MG63 (cell line): ENCODE measurements around the gene STK32B. TPM values are rescaled to one million over a fixed set of nuclear protein-coding genes. Genes with fewer than 3 reads are reported as not detected.
"Not testable (repeated sequence)": the region's sequence is repeated elsewhere in the genome, so short reads cannot be mapped to it uniquely, and the experiment has no call there.

Experiments
- DNase-seq: peaks from one replicate; pipeline ENCODE4 v3.0.0-alpha.2; 2020
- H3K27me3 ChIP-seq: fragments of 250-450 bp; sonication (Bioruptor Pico); 2 replicates; pipeline ENCODE4 v1.5.1; 2020; ENCODE audit warnings: mild to moderate bottlenecking, moderate library complexity
- H3K36me3 ChIP-seq: fragments of 250-450 bp; sonication (Bioruptor Pico); 2 replicates; pipeline ENCODE4 v1.5.1; 2020; ENCODE audit warnings: mild to moderate bottlenecking, moderate library complexity
- H3K4me3 ChIP-seq: fragments of 250-450 bp; sonication (Bioruptor Pico); 2 replicates; pipeline ENCODE4 v1.5.1; 2020; ENCODE audit warnings: mild to moderate bottlenecking, moderate library complexity
- H3K9me3 ChIP-seq: fragments of 250-450 bp; sonication (Bioruptor Pico); 2 replicates; pipeline ENCODE4 v1.5.1; 2020; ENCODE audit warnings: mild to moderate bottlenecking, moderate library complexity
- total RNA-seq: library from RNA; depleted of rRNA; stranded (reverse); fragments of >200 nt; shearing (Covaris generic); gene quantifications from 2 replicates; pipeline ENCODE4 v1.2.3, GENCODE V29; 2014; ENCODE audit warnings: low replicate concordance

Gene STK32B
- total RNA-seq, 1 experiment from 2014 or later = not detected

DNA sequence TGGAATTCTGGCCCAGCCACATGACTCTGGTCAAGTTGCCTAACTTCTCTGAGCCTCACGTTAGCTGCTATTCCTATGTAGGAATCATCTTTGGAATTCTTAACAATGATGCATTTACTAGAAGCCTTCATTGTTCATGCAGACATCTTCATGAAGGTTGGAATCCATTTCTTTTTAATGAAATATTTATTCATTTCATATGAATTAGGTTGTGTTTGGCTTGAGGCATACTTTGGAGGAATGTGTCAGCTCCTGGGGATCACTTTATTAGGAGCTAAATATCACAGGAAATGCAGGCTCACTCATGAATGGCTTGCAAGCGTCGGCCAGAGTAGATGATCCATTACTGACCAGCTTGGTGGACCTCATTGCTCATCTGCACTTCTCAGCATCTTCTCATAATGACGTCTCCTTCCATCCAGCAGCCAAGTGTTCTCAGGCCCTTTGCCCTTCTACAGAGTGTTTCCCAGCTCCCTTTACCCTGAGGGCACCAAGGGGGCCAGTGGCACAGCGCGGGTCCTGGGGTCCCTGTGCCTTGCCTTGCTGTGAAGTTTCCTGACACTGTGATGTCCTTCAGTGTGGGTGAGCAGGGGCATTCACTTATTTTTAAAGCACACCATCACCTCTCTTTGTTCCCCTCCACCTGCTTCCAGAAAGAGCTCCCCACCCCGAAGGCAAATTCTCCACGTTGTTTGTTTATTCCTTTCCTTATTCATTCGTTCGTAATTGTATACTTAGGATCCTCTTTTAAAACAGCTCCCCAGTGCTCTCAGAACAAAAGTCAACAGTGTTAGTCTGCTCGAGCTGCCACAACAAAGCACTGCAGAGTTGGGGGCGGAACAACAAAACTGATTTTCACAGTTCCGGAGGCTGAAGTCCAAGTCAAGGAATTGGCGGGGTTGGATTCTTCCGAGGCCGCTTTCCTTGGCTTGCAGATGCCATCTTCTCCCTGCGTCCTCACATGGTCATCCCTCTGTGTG lies 106.8 kb downstream of the STK32B start:
- DNase-seq = no peak
- Histone ChIP-seq H3K36me3 (no peaks in the 10 kb centered on the region), H3K4me3 (no peak overlapping the region), H3K9me3 (no peaks in the 10 kb centered on the region), H3K27me3 (no peaks in the 10 kb centered on the region)

DNA sequence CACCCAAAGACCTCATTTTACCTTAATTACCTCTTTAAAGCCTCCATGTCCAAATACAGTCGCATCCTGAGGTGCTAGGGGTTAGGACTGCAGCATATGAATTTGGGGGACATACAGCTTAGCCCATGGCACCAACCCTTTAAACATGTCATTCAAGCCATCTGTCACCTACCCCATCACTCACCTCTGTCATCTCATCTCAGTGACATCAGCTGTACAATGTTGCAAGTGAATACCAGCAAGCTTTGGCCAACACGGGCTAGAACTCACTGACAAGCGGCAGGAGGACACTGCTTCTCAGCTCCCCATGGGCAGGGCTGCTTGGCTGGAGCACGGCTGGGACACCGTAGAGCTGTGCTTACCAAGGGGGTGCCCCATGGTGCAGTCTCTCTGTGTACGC lies 107.5 kb downstream of the STK32B start:
- H3K9me3 ChIP-seq = no peaks in the 10 kb centered on the region
- no peaks in the 10 kb centered on the region for H3K36me3 ChIP-seq
- no peak overlapping the region for H3K4me3 ChIP-seq
- no peak for DNase-seq
- no peaks in the 10 kb centered on the region for H3K27me3 ChIP-seq

DNA sequence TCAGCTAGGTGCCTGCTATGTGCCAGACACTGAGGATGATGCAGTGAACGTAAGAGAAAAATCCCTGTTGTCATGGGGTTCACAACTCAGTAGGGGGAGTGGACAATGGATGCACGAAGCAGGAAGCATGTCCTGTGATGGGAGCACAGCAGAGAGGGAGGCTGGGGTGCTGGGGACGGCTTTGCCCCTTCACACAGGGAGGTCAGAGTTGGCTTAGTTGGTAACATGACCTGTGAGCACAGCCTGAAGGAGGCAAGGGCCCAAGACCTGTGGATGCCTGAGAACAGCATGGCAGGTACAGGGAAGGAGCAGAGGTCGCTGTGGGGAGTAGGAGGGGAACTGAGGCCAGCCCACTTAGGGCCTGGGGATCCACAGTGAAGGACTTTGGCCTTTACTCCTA lies 109.4 kb downstream of the STK32B start:
- Histone ChIP-seq H3K4me3 (no peak overlapping the region), H3K9me3 (no peaks in the 10 kb centered on the region), H3K36me3 (no peaks in the 10 kb centered on the region), H3K27me3 (no peaks in the 10 kb centered on the region)
- DNase-seq = no peak

DNA sequence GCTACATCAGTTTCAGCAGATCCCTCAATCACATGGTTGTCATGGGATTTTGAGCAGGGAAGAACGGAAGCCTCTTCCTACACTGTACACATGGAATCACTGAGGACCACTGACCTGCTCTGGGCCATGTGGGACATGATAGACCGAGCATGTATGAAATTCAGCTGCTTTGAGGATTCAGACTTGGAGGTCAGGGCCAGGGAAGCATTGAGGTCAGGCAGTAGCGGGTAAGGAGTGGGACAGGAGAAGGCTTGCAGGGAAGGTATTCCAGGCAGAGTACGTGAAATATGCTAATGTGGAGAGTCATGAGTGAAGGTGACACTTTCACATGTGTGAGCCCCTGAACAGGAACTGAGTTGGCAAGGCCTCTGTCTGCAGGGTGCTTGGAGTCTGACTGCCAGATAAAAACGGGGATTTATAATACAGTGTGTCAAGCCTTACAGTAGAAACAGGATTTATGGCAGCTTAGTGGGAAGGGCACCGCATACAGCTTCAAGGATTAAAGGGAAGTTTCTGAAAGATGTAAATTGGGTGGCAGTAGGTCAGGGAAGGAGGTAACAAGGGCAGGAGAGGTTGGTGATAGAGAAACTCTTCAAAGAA lies 111.7 kb downstream of the STK32B start:
- H3K4me3 ChIP-seq = no peak overlapping the region
- no peaks in the 10 kb centered on the region for H3K9me3 ChIP-seq
- H3K36me3 ChIP-seq = no peaks in the 10 kb centered on the region
- DNase-seq = no peak
- no peaks in the 10 kb centered on the region for H3K27me3 ChIP-seq

DNA sequence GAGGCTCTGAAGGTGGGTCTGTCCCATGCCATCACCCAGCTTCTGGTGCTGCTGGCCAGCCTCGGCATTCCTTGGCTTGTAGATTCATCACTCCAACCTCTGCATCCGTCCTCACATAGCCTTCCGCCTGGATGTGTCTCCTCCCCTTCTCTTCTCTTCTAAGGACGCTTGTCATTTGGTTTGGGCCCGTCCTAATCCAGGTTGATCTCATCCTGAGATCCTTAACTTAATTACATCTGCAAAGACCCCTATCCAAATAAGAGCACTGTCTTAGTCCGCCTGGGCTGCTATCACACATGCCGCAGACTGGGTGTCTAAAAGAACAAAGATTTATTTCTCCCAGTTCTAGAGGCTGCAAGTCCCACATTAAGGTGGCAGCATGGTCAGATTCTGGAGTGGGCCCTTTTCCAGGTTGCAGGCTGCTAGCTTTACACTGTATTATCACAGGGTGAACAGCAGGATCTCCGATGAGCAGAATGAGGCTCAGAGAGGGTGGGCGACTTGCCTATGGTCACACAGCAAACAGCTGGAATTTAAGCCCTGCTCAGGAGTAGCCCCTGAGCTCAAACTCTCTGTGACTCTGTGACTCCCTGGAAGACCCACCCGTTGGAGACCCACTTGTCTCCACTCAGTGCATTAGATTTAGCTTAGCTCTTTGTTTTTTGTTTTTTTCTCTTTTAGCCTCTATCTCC lies 113.1 kb downstream of the STK32B start:
- DNase-seq = no peak
- H3K36me3 ChIP-seq = no peaks in the 10 kb centered on the region
- no peak overlapping the region for H3K4me3 ChIP-seq
- no peaks in the 10 kb centered on the region for H3K9me3 ChIP-seq
- no peaks in the 10 kb centered on the region for H3K27me3 ChIP-seq

DNA sequence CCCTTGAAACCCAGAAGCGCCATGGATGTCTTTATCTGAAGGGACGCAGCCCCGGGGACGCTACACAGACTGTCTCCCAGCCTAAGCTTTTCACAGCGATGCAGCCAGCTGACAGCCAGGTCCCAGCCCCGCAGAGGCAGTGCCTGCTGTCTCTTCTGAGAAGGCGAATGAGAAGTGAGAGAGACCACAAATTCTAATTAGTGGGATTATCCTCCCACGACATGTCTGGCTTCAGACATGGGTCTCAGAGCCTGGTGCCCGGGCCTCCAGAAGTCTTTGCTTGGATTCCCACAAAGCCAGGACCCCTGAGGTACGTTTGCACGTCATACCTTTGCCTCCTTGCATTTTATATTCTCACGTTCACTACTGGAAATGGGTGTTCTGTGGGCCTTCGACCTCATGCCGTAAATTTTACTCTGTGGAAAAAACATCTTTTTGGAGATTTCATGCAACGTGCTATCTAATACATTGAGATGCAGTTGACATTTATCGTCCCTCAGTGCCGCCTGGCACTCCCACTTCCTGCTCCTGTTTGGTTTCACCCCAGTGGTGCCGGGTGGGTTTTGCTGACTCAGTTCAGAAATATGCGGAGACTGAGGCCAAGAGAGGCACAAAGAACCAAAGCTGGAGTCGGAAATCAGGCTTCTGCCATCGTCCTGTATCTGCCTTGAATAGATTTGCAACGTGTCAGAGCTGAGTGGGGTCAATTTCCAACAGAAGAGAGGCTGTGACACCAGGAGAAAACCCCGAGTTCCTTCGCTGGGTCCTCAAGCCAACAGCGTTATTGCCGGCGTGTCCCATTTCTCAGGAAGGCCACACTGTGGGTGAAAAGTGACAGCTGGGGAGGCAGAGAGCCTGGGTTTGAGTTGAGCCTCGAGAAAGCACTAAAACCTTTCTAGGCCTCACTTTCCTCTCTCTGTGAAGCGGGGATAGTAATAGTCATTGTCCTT lies 114.4 kb downstream of the STK32B start:
- peak; percentile 63 for DNase-seq
- Histone ChIP-seq H3K9me3 (no peaks in the 10 kb centered on the region), H3K27me3 (no peaks in the 10 kb centered on the region), H3K36me3 (no peaks in the 10 kb centered on the region), H3K4me3 (no peak overlapping the region)

DNA sequence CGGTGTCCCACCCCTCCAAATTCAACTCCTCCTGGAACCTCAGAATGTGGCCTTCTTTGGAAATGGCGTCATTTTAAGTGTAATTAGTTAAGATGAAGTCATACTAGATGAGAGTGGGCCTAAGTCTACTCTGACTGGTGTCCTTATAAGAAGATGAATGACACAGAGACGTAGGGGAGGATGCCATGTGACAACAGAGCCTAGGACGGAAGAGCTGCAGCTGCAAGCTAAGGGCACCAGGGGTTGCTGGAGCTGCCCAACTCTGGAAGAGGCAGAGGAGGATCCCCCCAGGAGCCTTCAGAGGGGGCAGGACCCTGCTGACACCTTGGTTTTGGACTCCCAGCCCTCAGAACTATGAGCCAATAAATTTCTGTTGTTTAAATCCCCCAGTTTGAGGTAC lies 115.1 kb downstream of the STK32B start:
- H3K9me3 ChIP-seq = no peaks in the 10 kb centered on the region
- no peak overlapping the region for H3K4me3 ChIP-seq
- no peaks in the 10 kb centered on the region for H3K36me3 ChIP-seq
- no peaks in the 10 kb centered on the region for H3K27me3 ChIP-seq
- DNase-seq = no peak

DNA sequence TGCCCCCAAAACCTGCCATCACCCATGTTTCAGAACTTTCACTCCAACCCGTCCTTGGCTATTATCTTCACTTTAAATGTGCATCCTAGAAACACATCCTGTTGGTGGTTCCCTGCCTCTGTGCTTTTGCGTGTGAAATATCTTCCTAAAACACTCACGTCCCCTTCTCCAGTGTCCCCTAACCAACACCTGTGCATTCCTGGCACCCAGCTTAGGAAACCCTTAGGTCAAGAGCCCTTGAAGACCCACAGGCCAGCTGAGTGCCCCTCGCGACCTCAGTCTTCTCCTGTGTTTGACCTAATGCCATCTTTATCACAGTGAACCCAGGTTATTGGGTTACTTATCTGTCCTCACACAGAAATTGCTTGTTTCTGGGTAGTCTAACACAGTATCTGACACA lies 117.6 kb downstream of the STK32B start:
- Histone ChIP-seq H3K4me3 (no peak overlapping the region), H3K9me3 (no peaks in the 10 kb centered on the region), H3K36me3 (no peaks in the 10 kb centered on the region), H3K27me3 (no peaks in the 10 kb centered on the region)
- no peak for DNase-seq

DNA sequence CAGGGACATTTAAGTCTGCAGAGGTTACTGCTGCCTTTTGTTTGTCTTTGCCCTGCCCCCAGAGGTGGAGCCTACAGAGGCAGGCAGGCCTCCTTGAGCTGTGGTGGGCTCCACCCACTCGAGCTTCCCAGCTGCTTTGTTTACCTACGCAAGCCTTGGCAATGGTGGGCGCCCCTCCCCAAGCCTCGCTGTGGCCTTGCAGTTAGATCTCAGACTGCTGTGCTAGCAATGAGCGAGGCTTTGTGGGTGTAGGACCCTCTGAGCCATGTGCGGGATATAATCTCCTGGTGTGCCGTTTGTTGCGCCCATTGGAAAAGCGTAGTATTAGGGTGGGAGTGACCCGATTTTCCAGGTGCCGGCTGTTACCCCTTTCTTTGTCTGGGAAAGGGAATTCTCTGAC lies 124.6 kb downstream of the STK32B start:
- not testable (repeated sequence) for H3K36me3 ChIP-seq, H3K9me3 ChIP-seq, H3K27me3 ChIP-seq, H3K4me3 ChIP-seq, DNase-seq

DNA sequence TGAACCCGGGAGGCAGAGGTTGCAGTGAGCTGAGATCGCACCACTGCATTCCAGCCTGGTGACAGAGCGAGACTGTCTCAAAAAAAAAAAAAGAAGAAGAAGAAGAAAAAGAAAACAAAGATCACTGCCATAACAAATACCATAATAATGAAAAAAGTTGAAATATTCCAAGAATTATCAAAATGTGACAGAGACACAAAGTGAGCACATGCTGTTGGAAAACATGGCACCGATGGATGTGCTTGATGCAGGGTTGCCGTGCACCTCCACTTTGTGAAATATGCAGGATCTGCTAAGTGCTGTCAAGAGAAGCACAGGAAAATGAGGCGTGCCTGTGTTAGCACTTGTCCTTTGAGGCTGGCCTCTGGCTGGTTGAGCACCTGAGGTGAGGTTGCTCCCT lies 133.3 kb downstream of the STK32B start:
- no peak overlapping the region for H3K4me3 ChIP-seq
- H3K9me3 ChIP-seq = no peaks in the 10 kb centered on the region
- no peaks in the 10 kb centered on the region for H3K36me3 ChIP-seq
- DNase-seq = no peak
- H3K27me3 ChIP-seq = no peaks in the 10 kb centered on the region

DNA sequence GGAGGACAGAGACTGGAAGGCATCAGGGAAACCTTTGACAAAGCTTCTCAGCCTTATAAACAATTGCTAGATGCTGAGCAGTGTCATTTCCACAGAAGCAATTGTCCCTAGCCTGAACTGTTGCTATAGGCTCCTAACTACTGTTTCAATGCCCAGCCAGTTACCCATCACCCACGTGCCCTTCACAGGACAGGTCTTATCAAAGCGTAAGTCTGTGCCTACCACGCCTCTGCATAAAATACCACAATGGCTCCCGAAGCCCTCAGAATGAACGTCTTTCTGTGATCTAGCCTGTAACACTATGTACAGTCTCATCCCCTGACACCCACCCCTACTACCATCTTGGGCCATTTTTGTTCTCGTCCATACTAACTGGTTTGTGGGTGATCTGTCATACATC lies 134.3 kb downstream of the STK32B start:
- H3K9me3 ChIP-seq = no peaks in the 10 kb centered on the region
- no peaks in the 10 kb centered on the region for H3K27me3 ChIP-seq
- DNase-seq = no peak
- H3K4me3 ChIP-seq = no peak overlapping the region
- no peaks in the 10 kb centered on the region for H3K36me3 ChIP-seq

DNA sequence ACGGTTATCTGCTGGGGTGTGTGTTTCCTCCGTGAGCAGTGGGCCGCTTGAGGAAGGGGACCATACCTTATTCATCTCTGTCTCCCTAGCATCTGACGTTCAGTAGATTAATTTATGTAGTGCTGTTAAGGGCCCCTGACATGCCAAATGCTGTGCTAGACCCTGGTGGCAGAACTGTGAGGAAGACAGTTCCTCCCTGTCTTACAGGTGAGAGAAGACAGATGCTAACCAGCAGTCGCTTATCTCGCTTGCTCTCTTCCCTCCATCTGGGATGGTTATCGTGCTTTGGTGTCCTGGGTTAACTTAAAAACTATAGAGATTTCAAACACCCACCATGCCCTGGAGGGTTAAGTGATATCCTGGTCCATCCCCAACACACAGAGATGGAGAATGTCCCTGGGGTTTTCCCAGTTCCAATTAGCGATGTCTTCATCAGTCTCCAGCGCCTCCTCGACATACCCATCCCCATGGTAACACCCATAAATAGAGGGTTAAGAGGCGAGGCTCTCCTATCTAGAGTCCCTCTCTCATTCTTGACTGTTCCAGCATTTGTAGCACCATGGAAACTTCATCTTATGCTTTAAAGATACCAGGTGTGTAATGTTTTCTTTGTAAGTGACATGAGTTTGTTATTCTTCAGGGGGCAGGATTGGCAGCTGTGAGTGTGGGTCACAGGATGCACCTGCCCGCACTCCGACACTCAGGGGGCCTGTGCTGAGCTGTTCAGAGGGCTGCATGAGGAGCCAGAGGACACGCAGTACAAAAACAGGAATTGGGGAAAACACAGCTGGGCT lies 135.2 kb downstream of the STK32B start:
- DNase-seq = no peak
- Histone ChIP-seq H3K36me3 (no peaks in the 10 kb centered on the region), H3K4me3 (no peak overlapping the region), H3K9me3 (no peaks in the 10 kb centered on the region), H3K27me3 (no peaks in the 10 kb centered on the region)

DNA sequence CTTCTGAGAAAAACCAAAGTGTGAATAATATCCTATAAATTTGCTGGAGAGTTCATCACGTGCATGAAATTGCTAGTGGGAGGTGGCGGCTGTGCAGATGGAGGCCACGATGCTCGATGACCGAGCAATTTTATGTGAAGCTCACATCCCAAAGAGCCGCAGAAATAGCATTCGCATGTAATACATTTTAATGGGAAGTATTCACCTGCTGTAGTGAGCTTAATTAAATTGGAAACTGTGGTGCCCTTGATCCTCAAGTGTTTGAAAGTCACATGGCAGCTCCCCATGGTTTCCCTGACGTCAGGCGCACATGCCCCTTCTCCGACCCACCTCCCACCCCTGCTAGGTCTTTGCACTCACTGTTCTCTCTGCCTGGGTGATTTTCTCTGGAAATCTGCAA lies 136.8 kb downstream of the STK32B start:
- H3K27me3 ChIP-seq = no peaks in the 10 kb centered on the region
- H3K9me3 ChIP-seq = no peaks in the 10 kb centered on the region
- H3K4me3 ChIP-seq = no peak overlapping the region
- no peak for DNase-seq
- H3K36me3 ChIP-seq = no peaks in the 10 kb centered on the region

DNA sequence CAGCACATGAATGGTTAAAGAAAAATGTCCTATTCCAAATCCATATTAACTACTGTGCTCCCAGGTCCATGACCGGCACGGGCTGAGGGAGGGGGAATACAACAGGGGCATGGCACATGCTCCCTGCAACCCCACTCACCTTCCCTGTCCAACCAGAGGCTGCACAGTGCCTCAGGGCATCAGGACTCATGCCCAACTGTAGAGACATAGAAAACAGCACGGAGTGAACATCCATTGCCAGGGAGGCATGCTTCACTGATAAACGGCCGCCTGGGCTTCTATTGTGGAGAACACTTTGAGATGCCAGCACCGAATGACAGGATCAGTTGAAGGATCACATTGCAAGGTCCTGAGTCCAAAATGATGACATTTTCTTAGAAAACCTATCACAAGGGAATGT lies 140.6 kb downstream of the STK32B start:
- no peak overlapping the region for H3K4me3 ChIP-seq
- DNase-seq = no peak
- H3K27me3 ChIP-seq = no peaks in the 10 kb centered on the region

DNA sequence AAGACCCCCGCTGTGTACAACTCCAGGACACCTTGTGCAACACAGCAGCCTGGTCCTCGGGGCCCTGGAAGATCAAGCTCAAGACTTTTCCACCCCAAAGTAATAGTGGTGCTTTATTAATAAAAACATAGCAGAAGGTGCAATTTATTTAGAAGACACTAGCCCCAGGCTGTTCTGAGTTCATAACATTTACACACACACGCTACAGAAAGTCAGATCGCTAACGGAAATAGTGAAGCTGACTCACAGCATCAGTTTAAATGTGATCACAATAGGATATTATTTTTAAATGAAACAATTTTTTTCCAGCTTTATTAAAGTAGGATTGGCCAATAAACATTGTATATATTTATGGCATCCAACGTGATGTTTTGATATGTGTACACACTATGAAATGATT lies 141.0 kb downstream of the STK32B start:
- H3K4me3 ChIP-seq = no peak overlapping the region
- DNase-seq = no peak
- H3K27me3 ChIP-seq = no peaks in the 10 kb centered on the region
- H3K36me3 ChIP-seq = no peaks in the 10 kb centered on the region
- H3K9me3 ChIP-seq = no peaks in the 10 kb centered on the region

More for the DNA sequence above, 140.6 kb downstream of the STK32B start:
- Histone ChIP-seq H3K9me3 (no peaks in the 10 kb centered on the region), H3K36me3 (no peaks in the 10 kb centered on the region)

DNA sequence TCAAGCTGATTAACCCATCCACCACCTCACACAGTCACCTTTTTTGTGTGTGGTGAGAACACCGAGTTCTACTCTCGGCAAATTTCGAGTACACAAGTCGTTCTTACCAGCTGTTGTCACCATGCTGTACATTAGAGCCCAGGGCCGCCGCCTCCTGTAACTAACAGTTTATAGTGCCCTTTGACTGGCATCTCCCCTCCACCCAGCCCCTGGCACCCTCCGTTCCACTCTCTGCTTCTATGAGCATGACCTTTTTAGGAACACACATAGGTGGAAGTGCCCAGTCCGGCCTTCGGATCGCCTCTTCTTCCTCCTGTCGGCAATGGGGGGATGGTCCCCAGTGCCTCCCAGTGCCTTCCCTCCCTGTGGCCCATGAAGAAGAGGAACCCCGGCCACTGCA lies 141.4 kb downstream of the STK32B start:
- no peaks in the 10 kb centered on the region for H3K9me3 ChIP-seq
- no peak for DNase-seq
- H3K27me3 ChIP-seq = no peaks in the 10 kb centered on the region
- no peaks in the 10 kb centered on the region for H3K36me3 ChIP-seq
- H3K4me3 ChIP-seq = no peak overlapping the region
